SK-N-SH (cell line): ENCODE measurements around the gene IL20. TPM values are rescaled to one million over a fixed set of nuclear protein-coding genes. Genes with fewer than 3 reads are reported as not detected.

Experiments used
- CTCF ChIA-PET: fragments of 300-600, 350-600 bp; formaldehyde crosslinking; extraction: SDS; loops from one replicate; lab custom pipeline; 2021; lab: Yijun Ruan, JAX
- POLR2A ChIA-PET: fragments of 350-600 bp; sonication (Branson Sonifier 250); formaldehyde crosslinking; extraction: SDS; loops from one replicate; lab custom pipeline; 2020; ENCODE audit warnings: antibody characterized with exemption, inconsistent platforms; lab: Yijun Ruan, JAX
- DNase-seq: peaks from one replicate; pipeline ENCODE4 v3.0.0; 2012
- H2AFZ ChIP-seq: fragments of 200-600 bp; sonication (generic); 2 replicates; pipeline ENCODE4 v1.8.1; 2016; ENCODE audit warnings: antibody characterized with exemption, mild to moderate bottlenecking, low read depth
- H3F3A ChIP-seq: fragments of 200-600 bp; sonication (generic); replicated peaks from 2 replicates; pipeline ENCODE3; 2016; ENCODE audit warnings: antibody characterized with exemption, mild to moderate bottlenecking; ENCODE audit not compliant: insufficient read depth
- H3K27ac ChIP-seq, 2 experiments: fragments of 200-500 bp in 1 of 2; fragments of 200-600 bp in 1 of 2; sonication (Bioruptor generic) in 1 of 2; sonication (generic), shearing (Covaris generic) in 1 of 2; 2 replicates each; pipeline versions ENCODE4 v1.5.1 to v1.6.1; 2014 to 2016; ENCODE audit warnings: low read depth in 2 of 2, inconsistent platforms in 1 of 2, low read length in 1 of 2, mild to moderate bottlenecking in 1 of 2, mixed read lengths in 1 of 2
- H3K27me3 ChIP-seq: fragments of 200-600 bp; sonication (generic), shearing (Covaris generic); 2 replicates; pipeline ENCODE4 v1.6.1; 2016; ENCODE audit warnings: mixed run types; ENCODE audit not compliant: insufficient read depth
- H3K36me3 ChIP-seq, 2 experiments: fragments of 200-500 bp in 1 of 2; fragments of 200-600 bp in 1 of 2; sonication (Bioruptor generic) in 1 of 2; sonication (generic) in 1 of 2; replicated peaks in 1 of 2; 2 replicates each; pipeline versions ENCODE3 to v1.5.1; 2014 to 2016; ENCODE audit warnings: low read length in 1 of 2, mild to moderate bottlenecking in 1 of 2; ENCODE audit not compliant: insufficient read depth in 2 of 2, control insufficient read depth in 1 of 2
- H3K4me1 ChIP-seq, 2 experiments: fragments of 200-500 bp in 1 of 2; fragments of 200-600 bp in 1 of 2; sonication (Bioruptor generic) in 1 of 2; sonication (generic), shearing (Covaris generic) in 1 of 2; 2 replicates each; pipeline versions ENCODE4 v1.5.1 to v1.6.1; 2014 to 2016; ENCODE audit warnings: low read depth in 1 of 2, low read length in 1 of 2, mixed run types in 1 of 2; ENCODE audit not compliant: insufficient read depth in 2 of 2, control insufficient read depth in 1 of 2
- H3K4me2 ChIP-seq: fragments of 200-600 bp; sonication (generic), shearing (Covaris generic); 2 replicates; pipeline ENCODE4 v1.6.1; 2017; ENCODE audit warnings: mixed run types
- H3K4me3 ChIP-seq, 2 experiments: fragments of 200-500 bp in 1 of 2; fragments of 200-600 bp in 1 of 2; sonication (Bioruptor generic) in 1 of 2; sonication (generic), shearing (Covaris generic) in 1 of 2; 2 replicates each; pipeline versions ENCODE4 v1.5.1 to v1.8.1; 2014 to 2016; ENCODE audit warnings: low read depth in 2 of 2, inconsistent platforms in 1 of 2, low read length in 1 of 2, mild to moderate bottlenecking in 1 of 2, mixed read lengths in 1 of 2, moderate library complexity in 1 of 2
- H3K79me2 ChIP-seq: fragments of 200-600 bp; sonication (generic); 2 replicates; pipeline ENCODE4 v1.8.1; 2017; ENCODE audit warnings: mild to moderate bottlenecking; ENCODE audit not compliant: insufficient read depth
- H3K9ac ChIP-seq: fragments of 200-600 bp; sonication (generic); 2 replicates; pipeline ENCODE4 v1.6.1; 2017; ENCODE audit warnings: mixed run types
- H3K9me2 ChIP-seq: fragments of 200-600 bp; sonication (generic); 2 replicates; pipeline ENCODE4 v1.6.1; 2017; ENCODE audit warnings: mixed run types
- H3K9me3 ChIP-seq: fragments of 200-600 bp; sonication (generic); 2 replicates; pipeline ENCODE4 v1.6.1; 2017; ENCODE audit warnings: mixed run types, mild to moderate bottlenecking, moderate library complexity
- H4K20me1 ChIP-seq: fragments of 200-600 bp; sonication (generic); 2 replicates; pipeline ENCODE4 v1.6.1; 2017; ENCODE audit warnings: mild to moderate bottlenecking, mixed run types; ENCODE audit not compliant: insufficient read depth
- CHD2 ChIP-seq: fragments of 150-350 bp; IDR thresholded peaks from 2 replicates; pipeline ENCODE4 v1.6.1; 2018; ENCODE audit warnings: low read length; ENCODE audit not compliant: partially characterized antibody
- ELF1 ChIP-seq: IDR thresholded peaks from 2 replicates; pipeline ENCODE4 v1.4.0; 2012
- EZH2phosphoT487 ChIP-seq: fragments of 200-600 bp; sonication (generic); IDR thresholded peaks from 2 replicates; pipeline ENCODE4 v1.6.1; 2017; ENCODE audit warnings: low read depth, mixed run types, mild to moderate bottlenecking, antibody characterized with exemption, moderate library complexity, borderline replicate concordance
- FOXM1 ChIP-seq: IDR thresholded peaks from 2 replicates; pipeline ENCODE4 v1.4.0; 2012; ENCODE audit warnings: low read depth, mild to moderate bottlenecking
- GATA2 ChIP-seq: sonication (generic); formaldehyde crosslinking; IDR thresholded peaks from 2 replicates; pipeline ENCODE4 v1.5.0; 2020; ENCODE audit warnings: mild to moderate bottlenecking, missing genetic modification reagents
- IRF3 ChIP-seq: fragments of 150-350 bp; IDR thresholded peaks from 2 replicates; pipeline ENCODE4 v1.6.1; 2016; ENCODE audit warnings: mild to moderate bottlenecking, low read depth, low read length
- JUND ChIP-seq: IDR thresholded peaks from 2 replicates; pipeline ENCODE4 v1.4.0; 2012
- NRF1 ChIP-seq: IDR thresholded peaks from 2 replicates; pipeline ENCODE4 v1.6.1; 2012; ENCODE audit warnings: low read depth, mild to moderate bottlenecking, low read length
- RAD21 ChIP-seq: IDR thresholded peaks from 2 replicates; pipeline ENCODE4 v1.6.1; 2012; ENCODE audit warnings: mild to moderate bottlenecking, low read length
- RCOR1 ChIP-seq: fragments of 150-350 bp; IDR thresholded peaks from 2 replicates; pipeline ENCODE4 v1.6.1; 2017; ENCODE audit warnings: antibody characterized with exemption, low read length
- REST ChIP-seq: IDR thresholded peaks from 2 replicates; pipeline ENCODE4 v1.6.1; 2012; ENCODE audit warnings: mild to moderate bottlenecking, low read depth, low read length, moderate library complexity
- SIN3A ChIP-seq: IDR thresholded peaks from 2 replicates; pipeline ENCODE4 v1.6.1; 2012; ENCODE audit warnings: low read depth, mild to moderate bottlenecking, low read length, moderate library complexity, borderline replicate concordance
- SMC3 ChIP-seq: IDR thresholded peaks from 2 replicates; pipeline ENCODE4 v1.6.1; 2012; ENCODE audit warnings: low read depth, low read length, improper control_type of control experiment
- WGBS: methylation state at CpG from one replicate; pipeline ENCODE4 v1.1.6; 2017; ENCODE audit warnings: low lambda C conversion rate; 5-methylcytosine and 5-hydroxymethylcytosine counted together
- polyA plus RNA-seq, 3 experiments: library from polyadenylated mRNA; depleted of rRNA; stranded (reverse); fragments of >200 nt; gene quantifications; 2 replicates each; pipeline ENCODE4 v1.2.3, GENCODE V29; 2012
- TF ChIP-seq, protein P1 (sequence below): fragments of 200-600 bp; sonication (generic); IDR thresholded peaks from 2 replicates; pipeline ENCODE4 v1.6.1; 2017; ENCODE audit warnings: antibody characterized with exemption, mild to moderate bottlenecking, moderate library complexity

The IL20 gene
- not detected in 2 replicates for polyA plus RNA-seq (2012; rRNA removed)
- not detected in 2 replicates for polyA plus RNA-seq (2012; cell fraction: cytosol; rRNA removed)
- not detected in 2 replicates for polyA plus RNA-seq (2012; cell fraction: nucleus; rRNA removed)

- Histone ChIP-seq H3K4me2 (no peak within 1 kb of the TSS), H3K9ac (no peak within 1 kb of the TSS), H3K27me3 (peaks cover 5% of the 10 kb centered on the region; the same call in 1 of the 2 replicates), H4K20me1 (no peaks in the 10 kb centered on the region), H3K9me2 (no peaks in the 10 kb centered on the region), H3K4me1 (no peaks in the 10 kb centered on the region; a peak in 1 of 4 replicates), H3K9me3 (no peaks in the 10 kb centered on the region), H3F3A (no peaks in the 10 kb centered on the region), H3K36me3 (no peaks in the 10 kb centered on the region), H3K4me3 (no peak within 1 kb of the TSS), H2AFZ (no peak within 1 kb of the TSS), H3K79me2 (no peaks in the 10 kb centered on the region), H3K27ac (no peak within 1 kb of the TSS)
- WGBS, result 36% methylated on average over 14 of the region's 19 CpGs
- peak; percentile 52 for DNase-seq
- no peak for TF ChIP-seq SIN3A
- TF ChIP-seq, protein P1, sequence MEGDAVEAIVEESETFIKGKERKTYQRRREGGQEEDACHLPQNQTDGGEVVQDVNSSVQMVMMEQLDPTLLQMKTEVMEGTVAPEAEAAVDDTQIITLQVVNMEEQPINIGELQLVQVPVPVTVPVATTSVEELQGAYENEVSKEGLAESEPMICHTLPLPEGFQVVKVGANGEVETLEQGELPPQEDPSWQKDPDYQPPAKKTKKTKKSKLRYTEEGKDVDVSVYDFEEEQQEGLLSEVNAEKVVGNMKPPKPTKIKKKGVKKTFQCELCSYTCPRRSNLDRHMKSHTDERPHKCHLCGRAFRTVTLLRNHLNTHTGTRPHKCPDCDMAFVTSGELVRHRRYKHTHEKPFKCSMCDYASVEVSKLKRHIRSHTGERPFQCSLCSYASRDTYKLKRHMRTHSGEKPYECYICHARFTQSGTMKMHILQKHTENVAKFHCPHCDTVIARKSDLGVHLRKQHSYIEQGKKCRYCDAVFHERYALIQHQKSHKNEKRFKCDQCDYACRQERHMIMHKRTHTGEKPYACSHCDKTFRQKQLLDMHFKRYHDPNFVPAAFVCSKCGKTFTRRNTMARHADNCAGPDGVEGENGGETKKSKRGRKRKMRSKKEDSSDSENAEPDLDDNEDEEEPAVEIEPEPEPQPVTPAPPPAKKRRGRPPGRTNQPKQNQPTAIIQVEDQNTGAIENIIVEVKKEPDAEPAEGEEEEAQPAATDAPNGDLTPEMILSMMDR, result peak; percentile 77
- peak; percentile 53 for TF ChIP-seq RAD21
- TF ChIP-seq SMC3, result peak; percentile 56
- TF ChIP-seq GATA2, result no peak
- TF ChIP-seq EZH2phosphoT487, result no peak
- TF ChIP-seq RCOR1, result no peak
- ChIA-PET CTCF (interaction anchor here (0.6 to 1.8 kb wide), 20 partner anchors 9 to 130 kb away, joined by 3 to 16 read pairs (median 4); no protein-coding TSS in a partner anchor), POLR2A (no interaction called here)
Measured at GRCh38 chr1:206864939-206865671, at the start of gene IL20. TSS of gene IL20 (plus strand) at chr1:206865623. CDS start at chr1:206865853, 230 bp downstream.

DNA sequence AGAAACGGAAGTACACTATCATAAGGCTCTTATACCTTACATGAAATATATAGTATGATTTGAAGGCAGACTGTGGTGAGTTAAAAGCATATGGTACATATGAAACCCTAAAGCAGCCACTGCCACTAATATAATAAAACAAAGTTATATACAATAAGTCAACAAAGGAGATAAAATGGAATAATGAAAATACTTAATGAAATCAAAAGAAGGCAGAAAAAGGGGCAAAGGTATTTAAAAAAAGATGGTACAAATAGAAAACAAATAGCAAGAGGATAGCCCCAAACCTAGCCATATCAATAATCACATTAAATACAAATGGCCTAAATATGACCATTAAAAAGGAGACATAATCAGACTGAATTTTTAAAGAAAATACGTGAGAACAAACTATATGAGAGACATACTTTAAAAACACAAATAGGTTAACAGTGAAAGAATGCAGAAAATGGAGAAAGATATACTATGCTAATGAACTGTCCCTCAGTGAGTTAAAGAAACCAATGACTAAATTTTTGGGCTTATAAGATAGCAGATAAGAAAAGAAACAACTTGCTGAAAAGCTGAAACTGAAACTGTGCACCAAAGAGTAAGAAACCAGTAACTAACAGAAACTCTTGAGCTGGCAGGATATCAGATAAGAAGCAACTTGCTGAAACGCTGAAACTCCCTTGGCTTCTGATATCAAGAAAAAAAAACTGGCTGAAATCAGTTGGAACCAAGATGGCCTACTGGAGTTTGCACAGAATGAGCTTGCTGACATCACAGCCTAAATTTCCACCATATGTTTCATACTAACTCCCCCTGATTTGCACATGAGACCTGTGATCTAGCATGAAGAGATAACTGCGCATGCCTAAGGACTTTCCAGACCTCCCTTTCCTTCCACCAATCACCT is 48.8 kb upstream of the IL20 start:
- Histone ChIP-seq H3K27me3 (no peaks in the 10 kb centered on the region), H3K79me2 (no peaks in the 10 kb centered on the region), H3F3A (no peaks in the 10 kb centered on the region), H3K36me3 (no peaks in the 10 kb centered on the region), H3K4me2 (no peak overlapping the region), H3K9me3 (no peaks in the 10 kb centered on the region), H3K4me1 (peaks cover 0 to 8% of the 10 kb centered on the region in 2 experiments; a peak in 2 of 4 replicates), H4K20me1 (no peaks in the 10 kb centered on the region), H3K9me2 (no peaks in the 10 kb centered on the region), H3K27ac (no peak overlapping the region), H2AFZ (no peak overlapping the region), H3K4me3 (no peak overlapping the region), H3K9ac (no peak overlapping the region)
- CTCF ChIA-PET, result interaction anchor here (0.7 to 1.7 kb wide), 4 partner anchors 9 to 90 kb away, joined by 4 to 6 read pairs (median 4); no protein-coding TSS in a partner anchor
- no peak for TF ChIP-seq CHD2
- TF ChIP-seq ELF1, result no peak
- TF ChIP-seq IRF3, result no peak
- TF ChIP-seq JUND, result no peak
- no peak for TF ChIP-seq SIN3A
- TF ChIP-seq RCOR1, result no peak
- TF ChIP-seq EZH2phosphoT487, result no peak
- no peak for TF ChIP-seq FOXM1
- no peak for TF ChIP-seq REST
- TF ChIP-seq NRF1, result no peak
- POLR2A ChIA-PET, result interaction anchor here (0.6 kb wide), 2 partner anchors 17 to 80 kb away, joined by 3 to 5 read pairs; no protein-coding TSS in a partner anchor
- DNase-seq, result no peak
- 61% methylated on average over 4 of the region's 4 CpGs for WGBS
